HG02610 (cell line): ENCODE data around the gene SRRM3.
"Not testable (repeated sequence)": the region's sequence is repeated elsewhere in the genome, so short reads cannot be mapped to it uniquely, and the experiment has no call there.

Experiments used
- ATAC-seq: cut with Tn5 transposase; IDR thresholded peaks from one replicate; pipeline ENCODE4 v1.9.1; 2021; ENCODE audit warnings: mild to moderate bottlenecking, moderate library complexity; ENCODE audit not compliant: unreplicated experiment

The SRRM3 gene

GRCh38 chr7:76260171-76260703 is 58.5 kb downstream of the SRRM3 start:
- no peak for ATAC-seq

- ATAC-seq: no peak
Observed at GRCh38 chr7:76261329-76261728, 59.6 kb downstream of the SRRM3 start.

- no peak for ATAC-seq
Observed at GRCh38 chr7:76261931-76262330, 60.2 kb downstream of the SRRM3 start.

GRCh38 chr7:76262683-76263402 is 61.1 kb downstream of the SRRM3 start:
- ATAC-seq: no peak

- no peak for ATAC-seq
Observed at GRCh38 chr7:76265299-76265698, 63.6 kb downstream of the SRRM3 start.

- ATAC-seq: no peak
Observed at GRCh38 chr7:76267107-76267893, 65.6 kb downstream of the SRRM3 start.

GRCh38 chr7:76267894-76268183 is 66.1 kb downstream of the SRRM3 start:
- no peak for ATAC-seq

- ATAC-seq: no peak
Observed at GRCh38 chr7:76268376-76268775, 66.7 kb downstream of the SRRM3 start.

GRCh38 chr7:76269895-76270294 is 68.2 kb downstream of the SRRM3 start:
- no peak for ATAC-seq

- not testable (repeated sequence) for ATAC-seq
Observed at GRCh38 chr7:76271384-76271783, 69.7 kb downstream of the SRRM3 start.

GRCh38 chr7:76272142-76272541 is 70.4 kb downstream of the SRRM3 start:
- no peak for ATAC-seq

GRCh38 chr7:76272851-76273497 is 71.3 kb downstream of the SRRM3 start:
- no peak for ATAC-seq

- ATAC-seq: no peak
Observed at GRCh38 chr7:76273503-76273902, 71.8 kb downstream of the SRRM3 start.

GRCh38 chr7:76278540-76278939 is 76.8 kb downstream of the SRRM3 start:
- ATAC-seq: no peak

- no peak for ATAC-seq
Observed at GRCh38 chr7:76280408-76280807, 78.7 kb downstream of the SRRM3 start.

- no peak for ATAC-seq
Observed at GRCh38 chr7:76281006-76281705, 79.5 kb downstream of the SRRM3 start.

- no peak for ATAC-seq
Observed at GRCh38 chr7:76281706-76282343, 80.1 kb downstream of the SRRM3 start.

- ATAC-seq: no peak
Observed at GRCh38 chr7:76282344-76283253, 80.9 kb downstream of the SRRM3 start.

- ATAC-seq: no peak
Observed at GRCh38 chr7:76283254-76284159, 81.8 kb downstream of the SRRM3 start.
